SIG-M5 treated with dmso at 0.1 percent for 504 hours (cell line): Measurements from ENCODE around the gene DEPDC4.

Experiments
- DNase-seq: peaks from one replicate; lab custom pipeline; 2025; ENCODE audit not compliant: unreplicated experiment; lab: John Stamatoyannopoulos, UW

DEPDC4 gene

GRCh38 chr12:100215209-100215608, 51.7 kb downstream of the DEPDC4 start:
- no peak for DNase-seq

GRCh38 chr12:100214518-100214917, 52.4 kb downstream of the DEPDC4 start:
- DNase-seq, result no peak

GRCh38 chr12:100213016-100213891, 53.6 kb downstream of the DEPDC4 start:
- DNase-seq, result no peak

GRCh38 chr12:100211698-100212097, 55.2 kb downstream of the DEPDC4 start:
- DNase-seq, result no peak

GRCh38 chr12:100208834-100209233, 58.0 kb downstream of the DEPDC4 start:
- no peak for DNase-seq

GRCh38 chr12:100207311-100207710, 59.6 kb downstream of the DEPDC4 start:
- DNase-seq, result no peak

- no peak for DNase-seq
These were observed 65.1 kb downstream of the DEPDC4 start for GRCh38 chr12:100201604-100202423.

GRCh38 chr12:100200463-100201181, 66.3 kb downstream of the DEPDC4 start, which contains the start of gene ACTR6:
Gene ACTR6, plus strand, starts transcription at chr12:100200815. Its CDS starts 37 bp downstream, at chr12:100200852.
- DNase-seq, result peak; percentile 97

GRCh38 chr12:100199347-100200149, 67.3 kb downstream of the DEPDC4 start:
- DNase-seq, result peak; percentile 44

GRCh38 chr12:100199023-100199346, 67.9 kb downstream of the DEPDC4 start:
- DNase-seq, result no peak

- no peak for DNase-seq
These were observed 69.4 kb downstream of the DEPDC4 start for GRCh38 chr12:100197486-100197885.

- DNase-seq, result no peak
These were observed 73.8 kb downstream of the DEPDC4 start for GRCh38 chr12:100193085-100193484.
